Upper lobe of left lung (tissue), 4 donors: ENCODE measurements around the gene MORC1.

Experiments used
- CTCF ChIP-seq, 6 experiments: fragments of 450-650 bp in 4 of 6; fragments of 200-600 bp in 2 of 6; sonication (generic) in 2 of 6; IDR thresholded peaks; one replicate each; pipeline ENCODE4 v1.5.1; 2016 to 2019; ENCODE audit warnings: antibody characterized with exemption in 6 of 6
- EP300 ChIP-seq, 4 donors: sonication (generic); formaldehyde crosslinking; IDR thresholded peaks; one replicate each; pipeline ENCODE4 v1.5.1; 2017; ENCODE audit warnings: antibody characterized with exemption in 4 of 4, control low read depth in 2 of 4
- POLR2A ChIP-seq, 4 donors: fragments of 450-650 bp; IDR thresholded peaks; one replicate each; pipeline ENCODE4 v1.5.1; 2016 to 2017; ENCODE audit warnings: antibody characterized with exemption in 4 of 4, mild to moderate bottlenecking in 2 of 4
- POLR2AphosphoS5 ChIP-seq, 2 donors: sonication (generic); formaldehyde crosslinking; IDR thresholded peaks; one replicate each; pipeline ENCODE4 v1.5.1; 2017; ENCODE audit warnings: antibody characterized with exemption in 2 of 2

GRCh38 chr3:109028753-109029152 lies 89.2 kb downstream of the MORC1 start:
- TF ChIP-seq POLR2AphosphoS5 (IDR thresholded peaks at IDR 0.05) (no peak), CTCF (IDR thresholded peaks at IDR 0.05) (no peak), POLR2A (IDR thresholded peaks at IDR 0.05) (no peak), EP300 (IDR thresholded peaks at IDR 0.05) (no peak)
